ENCODE measurements around the gene ANO1. TPM values are rescaled to one million over a fixed set of nuclear protein-coding genes. Genes with fewer than 3 reads are reported as not detected.
A peak's percentile ranks its signal among the peaks of the same experiment; 100 is the strongest.

ANO1 gene
- total and polyA plus RNA-seq, 11 donors: 4.2 to 17.8 (median 9.4) TPM

- Histone ChIP-seq H3K27ac (peak overlapping the region; percentile 41 to 86 (median 75)), H3K27me3 (no peaks in the 10 kb centered on the region), H3K4me1 (peaks cover 0 to 34% (median 14%) of the 10 kb centered on the region in 12 donors), H3K9me3 (no peaks in the 10 kb centered on the region), H3K4me3 (no peak overlapping the region), H3K36me3 (peaks cover 0 to 10% (median 0%) of the 10 kb centered on the region in 9 donors)
- TF ChIP-seq CTCF (IDR thresholded peaks at IDR 0.05) (no peak), POLR2A (IDR thresholded peaks at IDR 0.05) (no peak)
- 44 to 56% (median 47%) methylated on average over 27 to 29 of the region's 29 CpGs for WGBS, 4 donors
- peak; percentile 64 to 93 (median 78) for ATAC-seq
- DNase-seq: peak; percentile 81 to 87 (median 82)
- intact Hi-C loops (cut with DNase I): no loop called here
Measured at GRCh38 chr11:70111269-70112016, 33.3 kb downstream of the ANO1 start.

DNA sequence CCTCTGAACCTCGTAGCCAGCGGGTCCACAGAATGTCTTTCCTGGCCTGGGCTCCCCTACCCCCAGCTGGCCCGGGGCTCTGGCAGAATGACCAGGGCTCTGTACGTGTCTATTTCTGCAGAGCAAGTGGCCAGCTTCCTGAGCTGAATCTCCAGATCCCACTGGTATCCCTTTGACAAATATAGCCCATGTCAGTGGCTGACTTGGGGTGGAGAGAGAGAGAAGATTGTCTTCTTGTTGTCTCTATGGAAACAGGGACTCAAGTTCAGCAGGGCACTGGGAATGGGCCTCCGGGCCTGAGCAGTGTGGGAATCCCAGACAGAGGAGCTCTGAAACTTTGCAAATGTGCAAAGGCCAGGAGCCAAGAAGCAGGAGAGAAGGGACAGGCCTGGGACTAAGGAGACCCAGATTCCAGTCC lies 33.9 kb downstream of the ANO1 start:
- 7 to 26% (median 13%) methylated on average over 1 to 5 of the region's 5 CpGs for WGBS, 4 donors
- peak; percentile 64 to 74 (median 71) for ATAC-seq
- DNase-seq: peak in 4 of 5 donors; percentile 48 to 73 (median 54)
- H3K4me1 ChIP-seq: peaks cover 0 to 34% (median 14%) of the 10 kb centered on the region in 12 donors
- no peak overlapping the region for H3K4me3 ChIP-seq
- H3K27me3 ChIP-seq: no peaks in the 10 kb centered on the region
- H3K9me3 ChIP-seq: no peaks in the 10 kb centered on the region
- TF ChIP-seq POLR2A (IDR thresholded peaks at IDR 0.05) (no peak), CTCF (IDR thresholded peaks at IDR 0.05) (no peak)
- intact Hi-C loops (cut with DNase I): no loop called here
- H3K27ac ChIP-seq: peak overlapping the region in 11 of 12 donors; percentile 41 to 86 (median 75)
- H3K36me3 ChIP-seq: peaks cover 0 to 7% (median 0%) of the 10 kb centered on the region in 9 donors

DNA sequence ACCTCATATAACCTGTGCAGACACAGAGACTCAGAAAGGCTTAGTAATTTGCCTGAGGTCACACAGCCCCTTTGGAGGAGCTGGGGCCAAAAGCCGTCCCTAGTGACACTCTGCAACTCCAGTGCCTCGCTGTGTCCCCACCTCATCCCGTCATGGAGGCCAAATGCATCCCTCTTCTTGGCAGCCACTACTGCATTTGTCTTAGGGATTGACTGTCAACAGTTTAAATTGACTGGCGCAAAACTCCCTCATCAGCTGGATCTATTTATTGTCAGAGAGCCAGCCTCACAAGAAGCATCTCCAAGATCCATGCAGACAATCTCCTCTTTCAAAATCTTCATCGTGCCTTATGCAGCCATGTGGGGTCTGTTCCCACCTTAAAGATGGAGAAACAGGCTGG lies 35.7 kb downstream of the ANO1 start:
- no peaks in the 10 kb centered on the region for H3K27me3 ChIP-seq
- 69 to 81% (median 77%) methylated on average over 2 to 5 of the region's 5 CpGs for WGBS, 4 donors
- DNase-seq (no peak), ATAC-seq (no peak)
- no peaks in the 10 kb centered on the region for H3K9me3 ChIP-seq
- no peak overlapping the region for H3K4me3 ChIP-seq
- peaks cover 0 to 34% (median 14%) of the 10 kb centered on the region in 12 donors for H3K4me1 ChIP-seq
- H3K36me3 ChIP-seq: peaks cover 0 to 7% (median 0%) of the 10 kb centered on the region in 9 donors
- TF ChIP-seq CTCF (IDR thresholded peaks at IDR 0.05) (no peak), POLR2A (IDR thresholded peaks at IDR 0.05) (no peak)
- intact Hi-C loops (cut with DNase I): no loop called here
- peak overlapping the region in 8 of 12 donors; percentile 20 to 86 (median 78) for H3K27ac ChIP-seq

DNA sequence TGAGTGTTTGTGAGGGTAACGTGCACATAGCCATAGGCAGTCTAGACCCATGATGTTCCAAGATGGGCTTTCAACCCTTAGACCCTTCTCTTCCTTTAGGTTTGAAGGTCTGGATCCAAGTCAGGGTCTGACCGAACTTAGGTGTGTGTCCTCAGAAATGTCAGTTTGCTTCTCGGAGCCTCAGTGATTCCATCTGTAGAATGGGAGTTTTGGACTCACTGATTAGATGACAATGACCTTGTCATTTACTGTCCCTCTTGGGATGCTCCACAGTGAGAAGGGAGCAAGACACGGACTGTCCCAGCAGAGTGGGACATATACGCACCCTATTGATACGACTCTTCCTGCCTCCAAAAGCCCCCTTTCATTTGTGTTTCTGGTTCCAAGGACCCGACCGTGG lies 37.7 kb downstream of the ANO1 start:
- H3K27me3 ChIP-seq: peaks cover 0 to 2% (median 0%) of the 10 kb centered on the region in 9 donors
- no peak for ATAC-seq
- no peak overlapping the region for H3K4me3 ChIP-seq
- no peaks in the 10 kb centered on the region for H3K9me3 ChIP-seq
- TF ChIP-seq CTCF (IDR thresholded peaks at IDR 0.05) (no peak), POLR2A (IDR thresholded peaks at IDR 0.05) (no peak)
- H3K36me3 ChIP-seq: peaks cover 0 to 17% (median 0%) of the 10 kb centered on the region in 9 donors
- WGBS, 4 donors: 92 to 98% (median 94%) methylated on average over 8 of the region's 8 CpGs
- no peak overlapping the region for H3K27ac ChIP-seq
- DNase-seq: no peak
- peaks cover 0 to 30% (median 12%) of the 10 kb centered on the region in 12 donors for H3K4me1 ChIP-seq
- intact Hi-C loops (cut with DNase I): no loop called here
